ENCODE data around the gene DIPK1A. TPM values are rescaled to one million over a fixed set of nuclear protein-coding genes. Genes with fewer than 3 reads are reported as not detected.
A peak's percentile ranks its signal among the peaks of the same experiment; 100 is the strongest.

Gene DIPK1A
- total RNA-seq (10 to 100 TPM in 2 of 9 donors, 1 to 10 TPM in 7; 4.6 to 11.6 (median 6.5) TPM), polyA plus RNA-seq (1 to 10 TPM; 2.8 to 6.1 TPM)
- long read RNA-seq, donor 1, transcript FAM69A-201 (5 exons, 2,574 nt) = major isoform, 22 of 27 reads
- long read RNA-seq, donor 1, partial matches to known transcripts = 0 of 27 reads
- long read RNA-seq, donor 1, other reads (novel, unspliced or antisense) = 5 of 27 reads
- long read RNA-seq, donor 2, transcript FAM69A-201 (5 exons, 2,574 nt) = major isoform, 38 of 43 reads
- long read RNA-seq, donor 2, partial matches to known transcripts = 0 of 43 reads
- long read RNA-seq, donor 2, other reads (novel, unspliced or antisense) = 5 of 43 reads
- long read RNA-seq, donor 3, transcript FAM69A-201 (5 exons, 2,574 nt) = major isoform, 12 of 13 reads
- long read RNA-seq, donor 3, partial matches to known transcripts = 1 of 13 reads
- long read RNA-seq, donor 3, other reads (novel, unspliced or antisense) = 0 of 13 reads

DNA sequence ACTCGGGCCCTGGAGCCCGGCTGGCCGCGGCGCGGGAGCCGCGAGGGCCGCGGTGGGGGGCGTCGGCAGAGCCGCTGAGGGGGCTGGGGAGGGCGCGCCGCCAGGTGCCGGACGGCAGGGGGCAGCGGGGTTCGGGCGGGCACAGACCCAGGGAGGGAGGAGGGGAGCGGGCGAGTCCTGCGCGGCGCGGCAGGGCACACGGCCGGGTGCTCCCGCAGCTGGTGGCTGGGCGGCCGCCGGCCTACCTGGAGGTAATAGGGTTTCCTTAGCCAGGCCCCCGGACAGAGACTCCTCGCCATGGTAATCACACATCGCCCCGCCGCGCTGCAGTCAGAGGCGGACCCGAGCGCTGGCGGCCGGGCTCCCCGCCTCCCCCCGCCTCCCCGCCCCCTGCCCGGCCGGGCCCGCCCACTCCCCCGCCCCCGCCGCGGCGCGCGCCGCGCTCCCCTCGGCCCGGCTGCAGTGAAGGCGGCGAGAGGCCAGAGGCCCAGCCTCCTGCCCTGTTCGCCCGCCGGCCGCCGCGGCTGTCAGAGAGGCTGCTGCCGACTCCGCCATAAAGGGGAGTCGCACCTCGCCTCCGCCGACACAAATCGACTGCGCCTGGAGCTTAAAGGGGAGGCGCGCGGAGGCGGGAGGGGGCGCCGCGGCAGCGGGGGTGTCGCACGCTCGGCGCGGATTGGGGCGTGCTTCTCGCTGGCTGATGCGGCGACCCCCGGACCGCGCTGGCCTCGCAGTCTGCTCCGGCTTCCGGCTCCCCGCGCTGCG lies at the start of gene DIPK1A:
TSS of gene DIPK1A (minus strand) at position 332 of the 765 bp plus-strand sequence. CDS start at position 299, 33 bp downstream.
- Histone ChIP-seq H3K9me3 (no peaks in the 10 kb centered on the region), H3K27ac (peak within 1 kb of the TSS; percentile 78 to 99 (median 96)), H3K36me3 (no peaks in the 10 kb centered on the region), H3K4me3 (peak within 1 kb of the TSS; percentile 61 to 99 (median 90)), H3K4me1 (peaks cover 0 to 37% (median 14%) of the 10 kb centered on the region in 12 donors), H3K27me3 (no peaks in the 10 kb centered on the region)
- ATAC-seq (peak; percentile 32 to 90 (median 82)), DNase-seq (peak; percentile 78 to 90 (median 84))
- intact Hi-C loops (cut with DNase I) = loop anchor here in 7 of 10 donors (2.0 to 10.0 kb wide), 5 partner anchors 33 to 116 kb away; partner anchors contain the start of gene MTF2 (in 2 of the 7)
- peak in 1 of 2 donors; percentile 80 for TF ChIP-seq POLR2A (IDR thresholded peaks at IDR 0.05)
- TF ChIP-seq, protein P1, sequence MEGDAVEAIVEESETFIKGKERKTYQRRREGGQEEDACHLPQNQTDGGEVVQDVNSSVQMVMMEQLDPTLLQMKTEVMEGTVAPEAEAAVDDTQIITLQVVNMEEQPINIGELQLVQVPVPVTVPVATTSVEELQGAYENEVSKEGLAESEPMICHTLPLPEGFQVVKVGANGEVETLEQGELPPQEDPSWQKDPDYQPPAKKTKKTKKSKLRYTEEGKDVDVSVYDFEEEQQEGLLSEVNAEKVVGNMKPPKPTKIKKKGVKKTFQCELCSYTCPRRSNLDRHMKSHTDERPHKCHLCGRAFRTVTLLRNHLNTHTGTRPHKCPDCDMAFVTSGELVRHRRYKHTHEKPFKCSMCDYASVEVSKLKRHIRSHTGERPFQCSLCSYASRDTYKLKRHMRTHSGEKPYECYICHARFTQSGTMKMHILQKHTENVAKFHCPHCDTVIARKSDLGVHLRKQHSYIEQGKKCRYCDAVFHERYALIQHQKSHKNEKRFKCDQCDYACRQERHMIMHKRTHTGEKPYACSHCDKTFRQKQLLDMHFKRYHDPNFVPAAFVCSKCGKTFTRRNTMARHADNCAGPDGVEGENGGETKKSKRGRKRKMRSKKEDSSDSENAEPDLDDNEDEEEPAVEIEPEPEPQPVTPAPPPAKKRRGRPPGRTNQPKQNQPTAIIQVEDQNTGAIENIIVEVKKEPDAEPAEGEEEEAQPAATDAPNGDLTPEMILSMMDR (IDR thresholded peaks at IDR 0.05) = peak in 6 of 12 donors; percentile 6 to 35 (median 26)
- WGBS, 4 donors = 0 to 1% (median 0%) methylated on average over 10 to 103 of the region's 103 CpGs

DNA sequence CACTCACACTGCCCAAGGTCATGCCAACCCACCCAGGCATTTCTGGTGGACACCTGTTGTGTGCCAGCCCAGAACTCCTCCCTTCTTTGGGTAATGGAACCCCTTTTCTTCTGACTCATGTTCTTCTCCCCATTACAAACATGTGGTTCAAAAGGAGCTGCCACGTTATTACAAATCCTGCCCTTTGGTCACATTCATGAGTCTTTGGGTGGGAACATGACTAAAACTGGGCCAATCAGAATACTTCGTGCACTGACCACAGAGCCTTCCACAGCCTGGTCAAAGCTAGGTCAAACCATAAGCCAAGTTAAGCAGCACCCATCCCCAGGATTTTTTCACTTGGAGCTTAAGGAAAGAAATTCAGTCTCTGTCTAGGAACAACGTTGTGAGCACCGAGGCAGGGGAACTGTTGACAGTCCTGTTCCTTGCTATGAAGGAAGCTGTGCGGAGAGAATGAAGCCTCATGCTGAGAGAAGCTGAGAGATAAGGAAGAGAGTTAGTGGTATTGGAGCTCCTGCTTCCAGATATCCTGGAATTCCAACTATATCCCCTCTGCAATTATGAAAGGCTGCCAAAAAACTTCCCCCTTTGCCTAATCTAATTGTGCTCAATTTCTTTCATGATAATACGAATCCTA lies 46.8 kb upstream of the DIPK1A start:
- Histone ChIP-seq H3K4me1 (no peaks in the 10 kb centered on the region), H3K27ac (no peak overlapping the region), H3K36me3 (no peaks in the 10 kb centered on the region), H3K9me3 (no peaks in the 10 kb centered on the region), H3K4me3 (no peak overlapping the region), H3K27me3 (no peaks in the 10 kb centered on the region)
- 36 to 52% (median 45%) methylated on average over 6 of the region's 6 CpGs for WGBS, 4 donors
- intact Hi-C loops (cut with DNase I) = no loop called here
- ATAC-seq = no peak
- DNase-seq = no peak
- no peak for TF ChIP-seq POLR2A (IDR thresholded peaks at IDR 0.05)
- TF ChIP-seq, protein P1 (IDR thresholded peaks at IDR 0.05) = no peak

DNA sequence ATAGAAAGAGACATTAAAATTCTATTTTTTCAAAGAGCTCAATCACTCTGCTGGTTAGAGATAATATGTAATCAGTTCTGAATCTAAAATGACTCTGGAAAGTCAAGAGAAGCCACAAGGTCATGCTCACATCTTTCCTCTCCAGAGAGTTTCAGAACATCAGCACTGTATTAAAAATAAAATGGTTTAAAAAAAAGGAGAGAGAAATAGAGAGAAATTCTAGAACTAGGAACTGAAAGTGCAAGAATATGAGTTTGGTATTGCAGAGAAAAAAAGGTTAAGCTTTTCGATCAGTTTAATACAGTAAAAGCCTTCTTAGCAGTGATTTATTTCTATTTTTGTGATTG lies 44.0 kb upstream of the DIPK1A start:
- Histone ChIP-seq H3K4me3 (no peak overlapping the region), H3K9me3 (no peaks in the 10 kb centered on the region), H3K27me3 (no peaks in the 10 kb centered on the region), H3K4me1 (peaks cover 0 to 11% (median 7%) of the 10 kb centered on the region in 12 donors), H3K27ac (no peak overlapping the region), H3K36me3 (no peaks in the 10 kb centered on the region)
- no peak for ATAC-seq
- WGBS, 4 donors = 86 to 91% (median 87%) methylated on average over 1 of the region's 1 CpG
- intact Hi-C loops (cut with DNase I) = no loop called here
- no peak for DNase-seq
- TF ChIP-seq POLR2A (IDR thresholded peaks at IDR 0.05) = no peak
- TF ChIP-seq, protein P1 (IDR thresholded peaks at IDR 0.05) = no peak
